Erythroblast (primary cell): ENCODE results near the gene EXO1.

ENCODE experiments used
- GATA1 ChIP-seq: IDR thresholded peaks from 2 replicates; pipeline ENCODE4 v1.6.1; 2011; ENCODE audit warnings: low read depth, mild to moderate bottlenecking, control low read depth, low read length, moderate library complexity
- POLR2A ChIP-seq: IDR thresholded peaks from 2 replicates; pipeline ENCODE4 v1.6.1; 2011; ENCODE audit warnings: mild to moderate bottlenecking, low read length

DNA sequence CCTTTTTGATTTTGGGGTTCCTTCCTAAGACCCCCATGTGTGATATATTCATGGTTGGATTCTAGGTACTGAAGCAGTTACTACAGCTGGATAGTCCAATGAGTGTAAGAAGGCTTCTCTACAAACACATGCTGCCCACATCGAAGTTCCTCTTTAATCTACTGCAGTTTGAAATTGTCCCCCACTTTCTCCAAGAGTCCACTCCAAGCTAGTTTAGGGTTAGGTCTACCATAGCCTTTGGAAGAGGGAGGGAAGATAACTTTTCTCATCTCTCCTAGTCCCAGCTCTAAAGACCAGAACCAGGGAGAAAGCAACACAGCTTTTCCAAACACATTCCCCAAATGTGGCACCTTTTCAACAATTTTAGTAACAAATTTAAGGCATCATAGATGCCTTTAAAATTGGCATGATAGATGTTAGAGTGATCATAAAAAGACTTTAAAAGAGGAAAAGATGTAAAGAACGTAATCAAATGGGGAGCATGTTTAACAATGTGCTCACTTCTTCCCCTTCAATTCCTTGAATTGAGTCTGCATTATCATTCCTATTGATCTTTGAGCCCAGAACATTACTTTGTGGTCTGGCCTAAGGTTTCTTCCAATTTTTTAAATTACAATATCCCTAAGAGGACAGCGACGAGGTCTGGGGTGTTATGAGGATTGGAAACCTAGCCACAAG lies 1.0 kb upstream of the EXO1 start:
- TF ChIP-seq POLR2A (no peak), GATA1 (no peak)
